SU-DHL-6 (cell line): ENCODE results near the gene RPSA.

ENCODE experiments used
- H2AFZ ChIP-seq: fragments of 200-600 bp; sonication (generic); 2 replicates; pipeline ENCODE4 v1.6.1; 2014; ENCODE audit warnings: low read depth, mild to moderate bottlenecking, moderate library complexity, mixed read lengths, antibody characterized with exemption, low read length; ENCODE audit not compliant: severe bottlenecking
- H3F3A ChIP-seq: fragments of 200-600 bp; shearing (Covaris generic); 2 replicates; pipeline ENCODE4 v1.6.0; 2016; ENCODE audit warnings: antibody characterized with exemption, mild to moderate bottlenecking; ENCODE audit not compliant: insufficient read depth
- H3K27ac ChIP-seq: fragments of 200-600 bp; sonication (generic); 2 replicates; pipeline ENCODE4 v1.5.1; 2016; ENCODE audit warnings: low read depth, mild to moderate bottlenecking, low read length, moderate library complexity, mixed read lengths
- H3K27me3 ChIP-seq: fragments of 200-600 bp; sonication (generic), shearing (Covaris generic); 2 replicates; pipeline ENCODE4 v1.6.0; 2014; ENCODE audit warnings: mild to moderate bottlenecking, low read length
- H3K36me3 ChIP-seq: fragments of 200-600 bp; sonication (generic); 2 replicates; pipeline ENCODE4 v1.6.1; 2014; ENCODE audit warnings: mild to moderate bottlenecking, low read length, mixed read lengths
- H3K4me2 ChIP-seq: fragments of 300-600, 200-600 bp; shearing (Covaris generic), sonication (generic); 2 replicates; pipeline ENCODE4 v1.6.0; 2014; ENCODE audit warnings: low read length, low read depth, mild to moderate bottlenecking; ENCODE audit not compliant: poor library complexity, severe bottlenecking
- H3K4me3 ChIP-seq: fragments of 200-600 bp; sonication (generic); 2 replicates; pipeline ENCODE4 v1.5.1; 2014; ENCODE audit warnings: antibody characterized with exemption, low read length, mild to moderate bottlenecking, mixed read lengths; ENCODE audit not compliant: insufficient read depth, poor library complexity, severe bottlenecking
- H3K79me2 ChIP-seq: fragments of 200-600 bp; sonication (generic); 2 replicates; pipeline ENCODE4 v1.6.1; 2014; ENCODE audit warnings: mild to moderate bottlenecking, low read length, moderate library complexity; ENCODE audit not compliant: insufficient read depth
- H3K9ac ChIP-seq: fragments of 200-600 bp; sonication (generic); 2 replicates; pipeline ENCODE4 v1.7.0; 2014; ENCODE audit warnings: mild to moderate bottlenecking, low read length
- H3K9me2 ChIP-seq: fragments of 200-600 bp; sonication (generic); replicated peaks from 2 replicates; pipeline ENCODE4 v1.6.1; 2014; ENCODE audit warnings: low read length; ENCODE audit not compliant: insufficient read depth
- H3K9me3 ChIP-seq: fragments of 200-600 bp; sonication (generic); 2 replicates; pipeline ENCODE4 v1.6.1; 2014; ENCODE audit warnings: low read length, mixed read lengths; ENCODE audit not compliant: insufficient read depth
- H4K20me1 ChIP-seq: fragments of 200-600 bp; sonication (generic); 2 replicates; pipeline ENCODE4 v1.6.1; 2014; ENCODE audit warnings: low read depth, mild to moderate bottlenecking, antibody characterized with exemption, low read length, moderate library complexity, mixed read lengths
- CTCF ChIP-seq: fragments of 200-600 bp; sonication (generic); IDR thresholded peaks from one replicate; pipeline ENCODE4 v1.5.1; 2017; ENCODE audit warnings: antibody characterized with exemption, mild to moderate bottlenecking, low read length, moderate library complexity; ENCODE audit not compliant: insufficient read depth, poor library complexity, severe bottlenecking
- EZH2phosphoT487 ChIP-seq: fragments of 200-600 bp; sonication (generic), shearing (Covaris generic); conservative IDR thresholded peaks from 2 replicates; pipeline ENCODE4 v1.6.1; 2018; ENCODE audit warnings: mild to moderate bottlenecking, antibody characterized with exemption, low read length, moderate library complexity, mixed read lengths

RPSA gene

GRCh38 chr3:39443530-39443929 lies 37.0 kb downstream of the RPSA start:
- no peak overlapping the region for H3K4me3 ChIP-seq
- no peak overlapping the region for H2AFZ ChIP-seq
- TF ChIP-seq CTCF (no peak), EZH2phosphoT487 (no peak)
- H4K20me1 ChIP-seq: no peaks in the 10 kb centered on the region
- H3K9ac ChIP-seq: no peak overlapping the region
- no peak overlapping the region for H3K4me2 ChIP-seq
- H3K36me3 ChIP-seq: no peaks in the 10 kb centered on the region
- no peaks in the 10 kb centered on the region for H3K9me2 ChIP-seq
- H3F3A ChIP-seq: no peaks in the 10 kb centered on the region
- H3K79me2 ChIP-seq: no peaks in the 10 kb centered on the region
- no peaks in the 10 kb centered on the region for H3K27me3 ChIP-seq
- H3K9me3 ChIP-seq: no peaks in the 10 kb centered on the region
- no peak overlapping the region for H3K27ac ChIP-seq

DNA sequence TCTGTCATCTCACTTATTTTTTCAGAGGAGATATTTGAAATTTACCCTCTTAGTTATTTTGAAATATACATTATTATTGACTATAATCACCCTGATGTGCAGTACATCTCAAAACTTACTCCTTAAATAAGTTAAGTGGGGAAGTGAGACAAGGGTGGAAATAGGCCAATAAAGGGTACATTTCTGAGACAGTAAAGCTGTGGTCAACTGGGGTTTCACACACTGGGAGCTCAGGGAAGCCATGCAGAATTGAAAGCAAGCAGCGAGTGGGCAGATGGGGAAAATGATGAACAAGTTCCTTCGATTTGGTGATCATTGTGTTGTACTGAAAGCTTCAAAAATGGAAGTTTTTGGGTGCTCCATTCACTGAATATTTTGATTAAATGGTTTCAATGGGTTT lies 39.4 kb downstream of the RPSA start:
- H3K27me3 ChIP-seq: no peaks in the 10 kb centered on the region
- no peak overlapping the region for H3K9ac ChIP-seq
- H2AFZ ChIP-seq: no peak overlapping the region
- no peak overlapping the region for H3K4me2 ChIP-seq
- no peak overlapping the region for H3K27ac ChIP-seq
- H3K36me3 ChIP-seq: no peaks in the 10 kb centered on the region
- no peak for TF ChIP-seq EZH2phosphoT487
- TF ChIP-seq CTCF: no peak
- no peaks in the 10 kb centered on the region for H3F3A ChIP-seq
- no peaks in the 10 kb centered on the region for H3K9me3 ChIP-seq
- H3K4me3 ChIP-seq: no peak overlapping the region
- H3K9me2 ChIP-seq: no peaks in the 10 kb centered on the region
- no peaks in the 10 kb centered on the region for H4K20me1 ChIP-seq
- no peaks in the 10 kb centered on the region for H3K79me2 ChIP-seq

DNA sequence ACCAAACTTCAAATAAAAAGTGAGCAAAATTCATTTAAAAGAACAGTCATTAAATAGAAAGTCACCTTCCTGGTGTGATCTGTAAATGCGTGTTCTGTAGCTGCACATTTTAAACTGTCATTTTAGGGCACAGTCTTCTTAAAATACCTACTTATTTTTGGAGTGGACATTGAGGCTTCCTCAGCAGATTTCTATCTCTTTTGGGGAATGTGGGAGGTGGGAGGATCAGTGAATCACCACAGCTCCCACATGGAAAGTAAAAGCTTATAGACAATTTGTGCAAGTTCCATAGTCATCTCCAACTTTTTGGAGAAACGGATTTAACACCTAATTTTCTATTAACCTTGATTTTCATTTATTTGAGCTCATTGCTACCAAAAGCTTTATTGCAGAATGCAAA lies 39.9 kb downstream of the RPSA start:
- H3K4me2 ChIP-seq: no peak overlapping the region
- H3F3A ChIP-seq: no peaks in the 10 kb centered on the region
- TF ChIP-seq EZH2phosphoT487 (no peak), CTCF (no peak)
- no peak overlapping the region for H3K9ac ChIP-seq
- no peaks in the 10 kb centered on the region for H3K27me3 ChIP-seq
- H2AFZ ChIP-seq: no peak overlapping the region
- no peaks in the 10 kb centered on the region for H3K9me2 ChIP-seq
- H3K36me3 ChIP-seq: no peaks in the 10 kb centered on the region
- no peaks in the 10 kb centered on the region for H3K9me3 ChIP-seq
- H3K79me2 ChIP-seq: no peaks in the 10 kb centered on the region
- H3K4me3 ChIP-seq: no peak overlapping the region
- H4K20me1 ChIP-seq: no peaks in the 10 kb centered on the region
- no peak overlapping the region for H3K27ac ChIP-seq
